ENCODE measurements around the gene RNF115.
A peak's percentile ranks its signal among the peaks of the same experiment; 100 is the strongest.
"Not testable (repeated sequence)": the region's sequence is repeated elsewhere in the genome, so short reads cannot be mapped to it uniquely, and the experiment has no call there.

RNF115 gene

DNA sequence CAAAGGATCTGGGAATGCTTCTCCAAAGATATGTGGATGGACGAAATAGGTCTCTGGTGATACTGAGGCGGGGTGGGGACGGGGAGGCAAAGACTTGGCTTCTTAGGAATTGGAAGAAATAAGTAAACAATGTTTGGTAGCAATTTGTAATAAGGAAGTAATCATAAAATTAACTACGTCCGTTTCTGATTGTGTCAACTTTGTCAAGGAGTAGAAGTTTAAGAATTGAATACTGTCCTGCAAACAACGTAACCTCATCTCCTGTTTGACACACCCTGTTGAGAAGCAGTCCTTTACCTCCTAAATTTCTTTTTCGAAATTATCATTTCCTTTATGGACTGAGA lies 576 bp upstream of the RNF115 start:
- Histone ChIP-seq H3K27me3 (replicated peaks; ENCODE audit: control insufficient read depth, insufficient read depth, low read length) (no peaks in the 10 kb centered on the region), H3K4me3 (ENCODE audit: low read length) (peak overlapping the region; percentile 98), H3K9ac (ENCODE audit: low read length) (peak overlapping the region; percentile 98), H3K9me3 (ENCODE audit: control insufficient read depth, low read length) (no peaks in the 10 kb centered on the region), H3K36me3 (ENCODE audit: control insufficient read depth, insufficient read depth, low read length, severe bottlenecking) (peaks cover 33% of the 10 kb centered on the region), H3K4me1 (ENCODE audit: control insufficient read depth, insufficient read depth, low read length) (peaks cover 8% of the 10 kb centered on the region)
- DNase-seq (ENCODE audit: low read depth): no peak

DNA sequence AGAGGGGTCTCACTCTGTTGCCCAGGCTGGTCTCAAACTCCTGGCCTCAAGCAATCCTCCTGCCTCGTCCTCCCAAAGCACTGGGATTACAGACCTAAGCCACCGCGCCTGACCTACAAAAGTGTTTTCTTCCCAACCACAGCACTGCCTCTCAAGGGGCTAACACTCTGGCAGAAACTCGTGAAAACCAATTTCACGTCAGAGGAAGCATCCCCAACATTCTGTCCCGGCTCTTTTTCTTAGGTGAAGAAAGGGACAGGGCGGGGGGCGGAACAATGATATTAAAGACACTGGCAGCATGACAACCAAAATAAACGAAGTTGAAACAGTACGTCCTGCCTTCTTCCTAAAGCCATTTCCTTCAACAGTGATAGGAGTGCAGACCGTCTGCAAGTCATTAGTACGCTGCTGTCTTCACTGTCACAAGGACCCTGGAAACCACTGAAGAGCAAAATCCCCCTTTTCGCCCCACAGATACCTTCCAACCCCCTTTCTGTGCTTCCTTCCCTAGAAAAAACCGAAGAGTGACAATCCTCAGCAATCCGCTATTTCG lies 1.0 kb downstream of the RNF115 start:
- DNase-seq (ENCODE audit: low read depth); H3K9me3 ChIP-seq (ENCODE audit: control insufficient read depth, low read length); H3K9ac ChIP-seq (ENCODE audit: low read length); H3K4me1 ChIP-seq (ENCODE audit: control insufficient read depth, insufficient read depth, low read length); H3K27me3 ChIP-seq (replicated peaks; ENCODE audit: control insufficient read depth, insufficient read depth, low read length): not testable (repeated sequence)
- Histone ChIP-seq H3K4me3 (ENCODE audit: low read length) (peak overlapping the region; percentile 65), H3K36me3 (ENCODE audit: control insufficient read depth, insufficient read depth, low read length, severe bottlenecking) (peaks cover 17% of the 10 kb centered on the region)

DNA sequence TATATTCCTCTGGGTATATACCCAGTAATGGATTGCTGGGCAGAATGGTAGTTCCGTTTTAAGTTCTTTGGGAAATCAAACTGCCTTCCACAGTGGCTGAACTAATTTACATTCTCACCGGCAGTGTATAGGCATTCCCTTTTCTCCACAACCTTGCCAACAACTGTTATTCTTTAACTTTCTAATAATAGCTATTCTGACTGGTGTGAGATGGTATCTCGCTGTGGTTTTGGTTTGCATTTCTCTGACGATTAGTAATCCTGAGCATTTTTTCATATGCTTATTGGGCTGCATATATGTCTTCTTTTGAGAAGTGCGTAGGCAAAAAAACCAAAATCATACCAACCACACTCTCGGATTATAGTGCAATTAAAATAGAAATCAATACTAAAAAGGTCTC lies 5.8 kb downstream of the RNF115 start:
- DNase-seq (ENCODE audit: low read depth): peak; percentile 55
- not testable (repeated sequence) for H3K4me1 ChIP-seq (ENCODE audit: control insufficient read depth, insufficient read depth, low read length); H3K4me3 ChIP-seq (ENCODE audit: low read length); H3K9ac ChIP-seq (ENCODE audit: low read length); H3K27me3 ChIP-seq (replicated peaks; ENCODE audit: control insufficient read depth, insufficient read depth, low read length); H3K36me3 ChIP-seq (ENCODE audit: control insufficient read depth, insufficient read depth, low read length, severe bottlenecking); H3K9me3 ChIP-seq (ENCODE audit: control insufficient read depth, low read length)

DNA sequence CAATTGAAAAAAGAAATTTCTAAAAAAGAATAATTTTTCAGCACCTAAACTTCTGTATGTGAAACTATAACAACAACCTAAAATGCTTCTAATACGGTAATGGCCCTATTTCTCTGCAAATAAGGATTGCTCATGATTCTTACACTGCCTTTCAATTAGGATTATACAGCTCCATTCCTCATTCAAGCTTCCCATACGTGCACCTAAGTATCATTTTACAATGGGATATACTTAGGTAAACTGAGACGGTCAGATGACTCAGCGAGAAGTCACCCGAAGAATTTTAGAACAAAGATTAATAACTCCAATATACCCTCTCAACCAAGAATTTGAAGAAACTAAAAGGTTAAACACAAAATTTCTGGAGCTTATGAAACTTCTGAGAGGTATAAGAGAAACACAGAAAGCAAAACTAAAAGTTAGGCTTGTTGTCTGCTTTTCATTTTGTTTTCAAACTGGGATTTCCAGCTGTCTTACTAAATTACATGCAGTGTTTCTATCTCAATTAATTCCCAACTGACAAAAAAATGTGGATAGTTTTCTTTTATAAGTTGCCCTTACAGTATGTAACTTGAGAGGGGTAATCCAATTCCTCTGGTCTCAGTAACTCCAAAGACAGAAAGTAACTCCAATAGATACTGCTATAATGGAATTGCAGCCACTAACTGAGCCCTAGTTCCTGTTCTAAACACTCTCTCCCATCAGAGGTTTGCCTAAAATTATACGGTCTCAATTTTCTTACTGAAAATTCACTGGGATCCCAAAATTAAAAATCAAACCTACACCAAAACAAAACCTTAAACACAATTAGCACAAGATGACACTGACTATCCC lies 10.7 kb downstream of the RNF115 start:
- not testable (repeated sequence) for H3K36me3 ChIP-seq (ENCODE audit: control insufficient read depth, insufficient read depth, low read length, severe bottlenecking); H3K4me1 ChIP-seq (ENCODE audit: control insufficient read depth, insufficient read depth, low read length); H3K27me3 ChIP-seq (replicated peaks; ENCODE audit: control insufficient read depth, insufficient read depth, low read length); H3K4me3 ChIP-seq (ENCODE audit: low read length); H3K9ac ChIP-seq (ENCODE audit: low read length); DNase-seq (ENCODE audit: low read depth); H3K9me3 ChIP-seq (ENCODE audit: control insufficient read depth, low read length)

DNA sequence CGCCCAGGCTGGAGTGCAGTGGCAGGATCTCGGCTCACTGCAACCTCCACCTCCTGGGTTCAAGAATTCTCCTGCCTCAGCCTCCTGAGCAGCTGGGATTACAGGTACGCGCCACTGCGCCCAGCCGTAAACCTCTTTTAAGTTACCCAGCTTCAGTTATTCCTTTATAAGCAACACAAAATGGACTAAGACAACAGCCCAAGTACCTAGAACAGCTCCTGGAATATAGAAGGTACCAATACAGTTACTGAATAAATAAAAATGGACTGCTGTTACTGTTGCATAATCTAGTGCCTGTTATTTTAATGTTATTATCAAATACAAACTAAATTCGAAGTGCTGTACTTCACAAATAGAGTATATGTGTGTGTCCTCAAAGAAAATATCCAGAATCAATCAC lies 17.1 kb downstream of the RNF115 start:
- Histone ChIP-seq H3K9ac (ENCODE audit: low read length) (no peak overlapping the region), H3K4me3 (ENCODE audit: low read length) (no peak overlapping the region), H3K4me1 (ENCODE audit: control insufficient read depth, insufficient read depth, low read length) (peaks cover 26% of the 10 kb centered on the region), H3K27me3 (replicated peaks; ENCODE audit: control insufficient read depth, insufficient read depth, low read length) (no peaks in the 10 kb centered on the region), H3K9me3 (ENCODE audit: control insufficient read depth, low read length) (no peaks in the 10 kb centered on the region), H3K36me3 (ENCODE audit: control insufficient read depth, insufficient read depth, low read length, severe bottlenecking) (no peaks in the 10 kb centered on the region)
- no peak for DNase-seq (ENCODE audit: low read depth)

DNA sequence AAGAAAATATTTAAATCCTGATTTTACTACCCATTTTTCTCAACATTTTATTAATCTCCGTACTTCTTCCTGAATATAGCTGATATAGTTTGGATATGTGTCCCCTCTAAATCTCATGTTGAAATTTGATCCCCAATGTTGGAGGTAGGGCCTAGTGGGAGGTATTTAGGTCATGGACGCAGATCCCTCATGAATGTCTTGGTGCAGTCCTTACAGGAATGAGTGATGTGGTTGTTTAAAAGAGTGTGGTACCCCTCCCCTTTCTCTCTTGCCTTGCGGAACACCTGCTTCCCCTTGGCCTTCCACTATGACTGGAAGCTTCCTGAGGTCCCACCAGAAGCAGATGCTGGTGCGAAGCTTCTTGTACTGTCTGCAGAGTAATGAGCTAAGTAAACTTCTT lies 17.5 kb downstream of the RNF115 start:
- Histone ChIP-seq H3K4me1 (ENCODE audit: control insufficient read depth, insufficient read depth, low read length) (peaks cover 26% of the 10 kb centered on the region), H3K9ac (ENCODE audit: low read length) (no peak overlapping the region), H3K36me3 (ENCODE audit: control insufficient read depth, insufficient read depth, low read length, severe bottlenecking) (no peaks in the 10 kb centered on the region), H3K9me3 (ENCODE audit: control insufficient read depth, low read length) (no peaks in the 10 kb centered on the region), H3K4me3 (ENCODE audit: low read length) (no peak overlapping the region), H3K27me3 (replicated peaks; ENCODE audit: control insufficient read depth, insufficient read depth, low read length) (no peaks in the 10 kb centered on the region)
- no peak for DNase-seq (ENCODE audit: low read depth)

DNA sequence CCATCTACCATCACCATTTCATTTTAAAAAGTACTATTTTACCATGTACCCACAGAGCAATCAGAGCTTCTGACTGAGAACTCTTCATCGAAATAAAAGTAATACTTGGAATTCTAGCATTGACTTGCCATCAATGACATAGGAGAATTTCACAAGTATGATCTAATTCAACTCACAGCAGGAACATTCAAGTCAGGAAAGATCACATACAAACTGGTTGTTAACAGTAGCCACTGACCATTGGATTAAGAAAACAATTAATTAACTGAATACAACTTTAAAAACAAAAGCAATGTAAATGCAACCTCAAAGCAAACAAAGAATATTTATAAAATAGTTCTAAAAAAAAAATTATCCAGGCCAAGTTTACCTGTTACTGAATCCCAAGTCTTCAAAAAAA lies 18.8 kb downstream of the RNF115 start:
- Histone ChIP-seq H3K9me3 (ENCODE audit: control insufficient read depth, low read length) (no peaks in the 10 kb centered on the region), H3K4me1 (ENCODE audit: control insufficient read depth, insufficient read depth, low read length) (peaks cover 39% of the 10 kb centered on the region)

DNA sequence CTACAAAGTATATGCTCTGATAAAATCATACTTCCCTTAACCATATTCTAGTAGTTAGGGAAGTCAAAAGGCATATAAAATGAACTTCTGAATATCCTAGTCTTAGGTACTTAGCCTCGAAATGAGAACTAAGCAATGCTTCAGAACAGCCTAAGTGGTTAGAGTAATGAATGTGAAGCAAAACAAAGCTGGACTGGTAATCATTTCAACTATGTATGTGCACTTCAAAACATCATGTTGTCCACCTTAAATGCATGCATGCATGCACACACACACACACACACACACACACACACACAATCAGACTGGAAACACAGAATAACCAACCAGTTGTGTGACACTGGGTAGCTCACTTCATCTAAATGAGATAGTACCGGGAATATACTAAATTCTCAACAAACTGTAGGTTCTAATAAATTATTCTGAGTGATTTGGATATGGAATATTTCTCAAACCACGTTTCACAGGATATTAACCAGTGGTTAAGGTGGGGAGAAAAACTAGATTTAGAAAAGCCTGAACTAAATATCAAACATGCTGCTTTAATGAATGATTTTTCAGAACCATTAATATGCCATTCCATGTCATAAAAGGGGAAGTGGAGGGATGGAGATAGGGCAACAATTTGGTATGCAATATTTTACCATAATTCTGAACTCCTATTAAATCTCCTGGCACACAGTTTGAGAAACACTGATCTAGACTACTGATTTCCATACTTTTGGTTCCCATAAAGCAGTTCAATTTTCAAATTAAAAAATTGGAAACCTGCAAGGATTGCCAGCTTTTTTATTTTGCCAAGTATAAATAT lies 19.5 kb downstream of the RNF115 start:
- H3K4me3 ChIP-seq (ENCODE audit: low read length): no peak overlapping the region
- no peaks in the 10 kb centered on the region for H3K9me3 ChIP-seq (ENCODE audit: control insufficient read depth, low read length)
- H3K4me1 ChIP-seq (ENCODE audit: control insufficient read depth, insufficient read depth, low read length): peaks cover 42% of the 10 kb centered on the region
- DNase-seq (ENCODE audit: low read depth): no peak
- no peaks in the 10 kb centered on the region for H3K36me3 ChIP-seq (ENCODE audit: control insufficient read depth, insufficient read depth, low read length, severe bottlenecking)
- no peaks in the 10 kb centered on the region for H3K27me3 ChIP-seq (replicated peaks; ENCODE audit: control insufficient read depth, insufficient read depth, low read length)
- H3K9ac ChIP-seq (ENCODE audit: low read length): no peak overlapping the region

More for the DNA sequence above, 18.8 kb downstream of the RNF115 start:
- Histone ChIP-seq H3K27me3 (replicated peaks; ENCODE audit: control insufficient read depth, insufficient read depth, low read length) (no peaks in the 10 kb centered on the region), H3K4me3 (ENCODE audit: low read length) (no peak overlapping the region), H3K36me3 (ENCODE audit: control insufficient read depth, insufficient read depth, low read length, severe bottlenecking) (no peaks in the 10 kb centered on the region), H3K9ac (ENCODE audit: low read length) (no peak overlapping the region)
- DNase-seq (ENCODE audit: low read depth): peak; percentile 28

DNA sequence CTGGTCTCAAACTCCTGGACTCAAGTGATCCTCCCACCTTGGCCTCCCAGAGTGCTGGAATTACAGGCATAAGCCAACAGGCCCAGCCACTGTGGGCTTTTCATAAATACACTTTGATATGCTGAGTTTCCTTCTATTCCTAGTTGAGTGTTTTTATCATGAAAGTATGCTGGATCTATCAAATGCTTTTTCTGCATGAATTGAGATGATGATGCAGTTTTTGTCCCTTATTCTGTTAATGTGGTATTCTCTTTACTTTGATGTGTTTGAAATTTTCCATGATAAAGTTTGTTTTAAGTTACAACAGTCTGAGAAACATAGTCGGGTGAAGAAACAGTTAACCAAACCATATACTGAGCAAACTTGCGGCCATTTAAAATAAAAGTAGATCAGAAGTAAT lies 24.1 kb downstream of the RNF115 start:
- Histone ChIP-seq H3K36me3 (ENCODE audit: control insufficient read depth, insufficient read depth, low read length, severe bottlenecking) (no peaks in the 10 kb centered on the region), H3K4me1 (ENCODE audit: control insufficient read depth, insufficient read depth, low read length) (peaks cover 35% of the 10 kb centered on the region), H3K9ac (ENCODE audit: low read length) (no peak overlapping the region), H3K4me3 (ENCODE audit: low read length) (no peak overlapping the region), H3K9me3 (ENCODE audit: control insufficient read depth, low read length) (no peaks in the 10 kb centered on the region), H3K27me3 (replicated peaks; ENCODE audit: control insufficient read depth, insufficient read depth, low read length) (no peaks in the 10 kb centered on the region)
- no peak for DNase-seq (ENCODE audit: low read depth)

DNA sequence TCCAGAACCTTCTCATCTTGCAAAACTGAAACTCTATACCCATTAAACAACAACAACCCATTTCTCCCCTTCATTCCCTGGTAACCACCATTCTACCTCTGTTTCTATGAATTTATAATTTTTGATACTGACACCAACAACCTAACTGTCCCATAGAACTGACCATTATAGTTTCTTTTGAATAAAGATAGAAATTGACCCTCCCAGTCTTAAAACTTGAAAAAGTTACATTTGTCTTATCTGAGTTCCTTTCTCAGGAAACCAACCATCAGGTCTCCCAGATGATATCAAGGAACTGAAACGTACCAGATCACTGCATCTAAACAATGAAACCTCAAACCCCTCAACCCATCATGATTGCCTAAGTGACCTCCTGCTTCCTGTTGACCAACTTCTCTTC lies 27.1 kb downstream of the RNF115 start:
- H3K4me1 ChIP-seq (ENCODE audit: control insufficient read depth, insufficient read depth, low read length): peaks cover 16% of the 10 kb centered on the region
- DNase-seq (ENCODE audit: low read depth): no peak
- H3K36me3 ChIP-seq (ENCODE audit: control insufficient read depth, insufficient read depth, low read length, severe bottlenecking): peaks cover 12% of the 10 kb centered on the region
- H3K4me3 ChIP-seq (ENCODE audit: low read length): no peak overlapping the region
- H3K27me3 ChIP-seq (replicated peaks; ENCODE audit: control insufficient read depth, insufficient read depth, low read length): no peaks in the 10 kb centered on the region
- no peak overlapping the region for H3K9ac ChIP-seq (ENCODE audit: low read length)
- H3K9me3 ChIP-seq (ENCODE audit: control insufficient read depth, low read length): no peaks in the 10 kb centered on the region

DNA sequence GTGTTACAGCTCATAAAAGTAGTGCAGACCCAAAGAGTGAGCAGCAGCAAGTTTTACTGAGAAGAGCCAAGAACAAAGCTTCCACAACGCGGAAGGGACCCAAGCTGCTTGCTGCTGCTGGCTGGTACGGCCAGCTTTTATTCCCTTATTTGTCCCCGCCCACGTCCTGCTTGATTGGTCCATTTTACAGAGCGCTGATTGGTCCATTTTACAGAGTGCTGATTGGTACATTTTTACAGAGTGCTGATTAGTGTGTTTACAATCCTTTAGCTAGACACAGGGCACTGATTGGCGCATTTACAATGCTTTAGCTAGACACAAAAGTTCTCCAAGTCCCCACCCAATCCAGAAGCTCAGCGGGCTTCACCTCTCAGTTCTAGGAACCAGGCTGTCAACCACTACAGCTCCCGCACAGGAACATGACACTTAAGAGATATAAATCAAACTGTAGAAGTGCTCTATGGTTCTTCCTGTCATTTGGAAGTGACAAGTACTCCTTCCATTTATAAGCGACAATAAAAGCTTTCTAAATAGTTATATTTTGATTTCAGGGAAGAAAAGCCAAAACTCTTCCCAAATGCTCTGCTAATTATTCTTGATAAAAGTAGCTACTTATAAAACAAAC lies 28.5 kb downstream of the RNF115 start:
- Histone ChIP-seq H3K36me3 (ENCODE audit: control insufficient read depth, insufficient read depth, low read length, severe bottlenecking) (peaks cover 12% of the 10 kb centered on the region), H3K9me3 (ENCODE audit: control insufficient read depth, low read length) (no peaks in the 10 kb centered on the region), H3K9ac (ENCODE audit: low read length) (no peak overlapping the region), H3K4me3 (ENCODE audit: low read length) (no peak overlapping the region), H3K4me1 (ENCODE audit: control insufficient read depth, insufficient read depth, low read length) (peaks cover 6% of the 10 kb centered on the region), H3K27me3 (replicated peaks; ENCODE audit: control insufficient read depth, insufficient read depth, low read length) (no peaks in the 10 kb centered on the region)
- no peak for DNase-seq (ENCODE audit: low read depth)

All from adipocyte (in vitro differentiated cells).